K562 (cell line): ENCODE data around the gene TIGIT. TPM values are rescaled to one million over a fixed set of nuclear protein-coding genes. Genes with fewer than 3 reads are reported as not detected.

ENCODE experiments used
- ATAC-seq: fragments of 200-7000 bp; cut with Tn5 transposase; 3 replicates; pipeline ENCODE4 v1.9.1; 2020; ENCODE audit warnings: moderate library complexity
- BruUV-seq: library from RNA; stranded (reverse); fragments of 400-500 nt; replicated peaks from 2 replicates; lab custom pipeline; 2021; lab: Mats Ljungman, UMichigan
- CTCF ChIA-PET: fragments of 300-600 bp; formaldehyde crosslinking; extraction: SDS; loops from one replicate; lab custom pipeline; 2021; ENCODE audit warnings: low intra/inter-chr PET ratio; lab: Yijun Ruan, JAX
- POLR2A ChIA-PET: fragments of 300-600, 350-650 bp; sonication (Branson Sonifier 250); formaldehyde crosslinking; extraction: SDS; loops from one replicate; lab custom pipeline; 2021; ENCODE audit warnings: antibody characterized with exemption, inconsistent platforms; lab: Yijun Ruan, JAX
- DNase-seq, 4 experiments: peaks; one replicate each; pipeline versions ENCODE4 v3.0.0 to v3.0.0-alpha.2; 2011 to 2018; ENCODE audit warnings: low spot score in 3 of 4, mixed read lengths in 3 of 4; ENCODE audit errors: extremely low read depth in 1 of 4
- FAIRE-seq: peaks from 2 replicates; lab custom pipeline; 2011; peaks lifted over from hg19 to GRCh38; lab: Jason Lieb, UNC
- H2AFZ ChIP-seq: 2 replicates; pipeline ENCODE4 v1.6.0; 2011; ENCODE audit warnings: low read depth, low read length, control low read depth, inconsistent platforms
- H3K27ac ChIP-seq: fragments of 200-600 bp; 3 replicates; pipeline ENCODE4 v1.8.0; 2011; ENCODE audit warnings: low read depth, mild to moderate bottlenecking, control low read depth, inconsistent platforms, low read length, moderate library complexity, mixed read lengths; ENCODE audit errors: extremely low read depth
- H3K27me3 ChIP-seq, 2 experiments: fragments of 300-600 bp in 1 of 2; 2 replicates in 1 of 2; 3 replicates in 1 of 2; pipeline versions ENCODE4 v1.6.0 to v1.8.0; 2011; ENCODE audit warnings: inconsistent platforms in 2 of 2, low read length in 2 of 2, mild to moderate bottlenecking in 1 of 2, mixed read lengths in 1 of 2, moderate library complexity in 1 of 2; ENCODE audit not compliant: control insufficient read depth in 2 of 2, insufficient read depth in 2 of 2
- H3K36me3 ChIP-seq: fragments of 300-600 bp; 3 replicates; pipeline ENCODE4 v1.8.0; 2011; ENCODE audit warnings: mild to moderate bottlenecking, low read length, inconsistent platforms; ENCODE audit not compliant: control insufficient read depth, insufficient read depth
- H3K4me1 ChIP-seq, 2 experiments: fragments of 200-600 bp in 1 of 2; replicated peaks in 1 of 2; 2 replicates in 1 of 2; 3 replicates in 1 of 2; pipeline versions ENCODE4 v1.5.1 to v1.8.0; 2011; ENCODE audit warnings: inconsistent platforms in 2 of 2, low read length in 2 of 2, mild to moderate bottlenecking in 1 of 2, mixed read lengths in 1 of 2, moderate library complexity in 1 of 2; ENCODE audit not compliant: control insufficient read depth in 2 of 2, insufficient read depth in 2 of 2
- H3K4me2 ChIP-seq: 2 replicates; pipeline ENCODE4 v1.6.1; 2011; ENCODE audit warnings: low read length, control low read depth, inconsistent platforms, mixed read lengths; ENCODE audit not compliant: insufficient read depth
- H3K4me3 ChIP-seq: fragments of 200-600 bp; sonication (generic), shearing (Covaris generic); 2 replicates; pipeline ENCODE4 v1.5.1; 2016; ENCODE audit warnings: control low read depth, inconsistent platforms
- H3K79me2 ChIP-seq: fragments of 200-600 bp; 3 replicates; pipeline ENCODE4 v1.8.0; 2011; ENCODE audit warnings: low read length, inconsistent platforms; ENCODE audit not compliant: control insufficient read depth, insufficient read depth
- H3K9ac ChIP-seq, 2 experiments: 2 replicates each; pipeline versions ENCODE4 v1.6.0 to v1.6.1; 2011; ENCODE audit warnings: low read depth in 2 of 2, low read length in 2 of 2, control low read depth in 1 of 2, inconsistent platforms in 1 of 2, mild to moderate bottlenecking in 1 of 2, mixed read lengths in 1 of 2; ENCODE audit not compliant: insufficient read depth in 1 of 2
- H3K9me1 ChIP-seq: one replicate; pipeline ENCODE4 v1.6.0; 2011; ENCODE audit warnings: inconsistent platforms, mild to moderate bottlenecking, low read length, moderate library complexity; ENCODE audit not compliant: control insufficient read depth, insufficient read depth
- H3K9me3 ChIP-seq: replicated peaks from 2 replicates; pipeline ENCODE4 v1.5.1; 2011; ENCODE audit warnings: low read depth, low read length, inconsistent platforms; ENCODE audit not compliant: control insufficient read depth, insufficient read depth
- H4K20me1 ChIP-seq: replicated peaks from 2 replicates; pipeline ENCODE4 v1.6.1; 2011; ENCODE audit warnings: low read length, inconsistent platforms, mixed read lengths; ENCODE audit not compliant: control insufficient read depth, insufficient read depth
- BMI1 ChIP-seq: fragments of 150-350 bp; IDR thresholded peaks from 2 replicates; pipeline ENCODE4 v1.6.1; 2014; ENCODE audit warnings: low read length
- LCOR ChIP-seq: sonication (generic); formaldehyde crosslinking; IDR thresholded peaks from 2 replicates; pipeline ENCODE4 v1.8.0; 2022; ENCODE audit warnings: mild to moderate bottlenecking, missing genetic modification reagents
- MYNN ChIP-seq, 2 experiments: sonication (generic); formaldehyde crosslinking in 1 of 2; IDR thresholded peaks; 2 replicates each; pipeline versions ENCODE4 v1.5.0 to v1.6.1; 2016 to 2020; ENCODE audit warnings: antibody characterized with exemption in 1 of 2, missing genetic modification reagents in 1 of 2
- POU5F1 ChIP-seq: fragments of 150-350 bp; IDR thresholded peaks from 2 replicates; pipeline ENCODE4 v1.6.1; 2014; ENCODE audit warnings: borderline replicate concordance, low read length, low read depth, mild to moderate bottlenecking; ENCODE audit not compliant: partially characterized antibody
- SAFB2 ChIP-seq: fragments of 200-400 bp; formaldehyde crosslinking; IDR thresholded peaks from 2 replicates; pipeline ENCODE4 v1.6.1; 2018; ENCODE audit warnings: borderline replicate concordance, low read length, low read depth, moderate library complexity; ENCODE audit not compliant: severe bottlenecking
- SREBF2 ChIP-seq: sonication (generic); formaldehyde crosslinking; IDR thresholded peaks from 2 replicates; pipeline ENCODE4 v1.4.0; 2020; ENCODE audit warnings: mild to moderate bottlenecking, missing genetic modification reagents
- TEAD2 ChIP-seq: fragments of 450-650 bp; IDR thresholded peaks from 2 replicates; pipeline ENCODE4 v1.6.1; 2016; ENCODE audit warnings: missing genetic modification characterization, control low read depth, missing compliant biosample characterization
- ZNF197 ChIP-seq: fragments of 200-800 bp; sonication (Bioruptor generic); IDR thresholded peaks from 2 replicates; pipeline ENCODE4 v1.6.1; 2016; ENCODE audit warnings: low read depth, missing genetic modification characterization, missing compliant biosample characterization
- ZNF584 ChIP-seq: fragments of 200-800 bp; sonication (Bioruptor generic); IDR thresholded peaks from 2 replicates; pipeline ENCODE4 v1.6.1; 2016; ENCODE audit warnings: low read depth, mild to moderate bottlenecking, missing genetic modification characterization, missing compliant biosample characterization
- ZNF668 ChIP-seq: fragments of 250-450 bp; sonication (Bioruptor Pico); IDR thresholded peaks from 2 replicates; pipeline ENCODE4 v1.8.0; 2022; ENCODE audit warnings: mild to moderate bottlenecking, inconsistent platforms
- ZNF766 ChIP-seq: fragments of 200-800 bp; sonication (Bioruptor generic); conservative IDR thresholded peaks from 2 replicates; pipeline ENCODE4 v1.6.1; 2016; ENCODE audit warnings: missing genetic modification characterization, missing compliant biosample characterization
- in situ Hi-C: fragments of 300-500 bp; cut with MboI; formaldehyde crosslinking; loops from 4 replicates; pipeline ENCODE4 v1.15.0; 2018; ENCODE audit warnings: inconsistent platforms, mixed read lengths
- intact Hi-C: fragments of 100-400 bp; cut with micrococcal nuclease; formaldehyde crosslinking; loops from 2 replicates; pipeline ENCODE4 v1.14.2; 2022
- polyA plus RNA-seq, 8 experiments: library from polyadenylated mRNA; depleted of rRNA in 4 of 8; stranded (reverse) in 5 of 8; unstranded in 3 of 8; fragments of >200 nt; fragmentation: Nextera tagmentation in 2 of 8; fragmentation: Illumina TruSeq in 1 of 8; extraction: Ambion mirVana in 2 of 8; extraction: Trizol in 1 of 8; gene quantifications; 2 replicates each; pipeline versions ENCODE4 v1.2.1 to v1.2.3, GENCODE V29; 2011 to 2014; ENCODE audit warnings: inconsistent platforms in 1 of 8, missing spikeins in 1 of 8
- total RNA-seq, 7 experiments: library from RNA; depleted of rRNA in 6 of 7; stranded (reverse); fragments of >200 nt in 6 of 7; fragmentation: Illumina TruSeq in 2 of 7; extraction: Trizol in 2 of 7; gene quantifications; 2 replicates each; pipeline versions ENCODE4 v1.2.1 to v1.2.3, GENCODE V29; 2011 to 2021; ENCODE audit warnings: low replicate concordance in 1 of 7
- TF ChIP-seq, protein P1 (sequence below), 2 experiments: fragments of 150-350 bp in 1 of 2; IDR thresholded peaks; 2 replicates each; pipeline ENCODE4 v1.6.1; 2012 to 2016; ENCODE audit warnings: low read depth in 2 of 2, low read length in 2 of 2, mild to moderate bottlenecking in 1 of 2, moderate library complexity in 1 of 2
- TF ChIP-seq, protein P2 (sequence below): sonication (generic); formaldehyde crosslinking; IDR thresholded peaks from 2 replicates; pipeline ENCODE4 v1.8.1; 2023; ENCODE audit warnings: mild to moderate bottlenecking, missing genetic modification reagents
- TF ChIP-seq, protein P3 (sequence below): sonication (generic); formaldehyde crosslinking; IDR thresholded peaks from 2 replicates; pipeline ENCODE4 v1.8.1; 2023; ENCODE audit warnings: mild to moderate bottlenecking, missing genetic modification reagents

TIGIT gene
- total and polyA plus RNA-seq, 9 of the 15 experiments (the other 6 are each of a cell fraction or from before 2014, with no cell fraction given): 0.11 TPM; not detected in 8

DNA sequence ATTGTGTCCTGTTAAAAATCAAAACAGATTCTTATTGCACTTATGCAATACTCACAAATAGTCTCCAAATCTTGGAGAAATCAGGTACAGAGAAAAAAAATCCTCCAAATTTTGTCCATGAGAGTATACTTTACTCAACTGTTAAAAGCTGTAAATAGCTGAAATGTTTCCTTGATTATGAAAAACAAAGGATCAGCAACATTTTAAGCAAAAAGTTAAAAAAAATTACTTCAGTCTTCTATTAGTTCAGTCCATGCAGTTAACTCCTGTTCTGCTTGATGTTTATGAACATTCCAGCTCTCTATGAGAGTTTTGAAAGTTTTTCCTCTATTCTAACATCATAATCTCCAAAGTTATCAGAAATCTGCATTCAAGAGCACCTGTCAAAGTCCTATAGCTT is 33.7 kb upstream of the TIGIT start:
- POLR2A ChIA-PET: no interaction called here
- CTCF ChIA-PET: no interaction called here
- no peak overlapping the region for H2AFZ ChIP-seq
- H3K4me3 ChIP-seq: no peak overlapping the region
- H4K20me1 ChIP-seq: no peaks in the 10 kb centered on the region
- H3K4me1 ChIP-seq: no peaks in the 10 kb centered on the region
- no peaks in the 10 kb centered on the region for H3K79me2 ChIP-seq
- TF ChIP-seq TEAD2 (tag): no peak
- no peak for TF ChIP-seq ZNF584
- no peak for TF ChIP-seq ZNF668 (CRISPR knock-in tag)
- no peak for TF ChIP-seq SREBF2
- TF ChIP-seq ZNF766 (CRISPR knock-in tag): no peak
- TF ChIP-seq POU5F1: no peak
- TF ChIP-seq LCOR: no peak
- no peak for TF ChIP-seq MYNN (IDR thresholded peaks at IDR 0.05)
- TF ChIP-seq MYNN (CRISPR knock-in tag; IDR thresholded peaks at IDR 0.05): no peak
- TF ChIP-seq, protein P1, sequence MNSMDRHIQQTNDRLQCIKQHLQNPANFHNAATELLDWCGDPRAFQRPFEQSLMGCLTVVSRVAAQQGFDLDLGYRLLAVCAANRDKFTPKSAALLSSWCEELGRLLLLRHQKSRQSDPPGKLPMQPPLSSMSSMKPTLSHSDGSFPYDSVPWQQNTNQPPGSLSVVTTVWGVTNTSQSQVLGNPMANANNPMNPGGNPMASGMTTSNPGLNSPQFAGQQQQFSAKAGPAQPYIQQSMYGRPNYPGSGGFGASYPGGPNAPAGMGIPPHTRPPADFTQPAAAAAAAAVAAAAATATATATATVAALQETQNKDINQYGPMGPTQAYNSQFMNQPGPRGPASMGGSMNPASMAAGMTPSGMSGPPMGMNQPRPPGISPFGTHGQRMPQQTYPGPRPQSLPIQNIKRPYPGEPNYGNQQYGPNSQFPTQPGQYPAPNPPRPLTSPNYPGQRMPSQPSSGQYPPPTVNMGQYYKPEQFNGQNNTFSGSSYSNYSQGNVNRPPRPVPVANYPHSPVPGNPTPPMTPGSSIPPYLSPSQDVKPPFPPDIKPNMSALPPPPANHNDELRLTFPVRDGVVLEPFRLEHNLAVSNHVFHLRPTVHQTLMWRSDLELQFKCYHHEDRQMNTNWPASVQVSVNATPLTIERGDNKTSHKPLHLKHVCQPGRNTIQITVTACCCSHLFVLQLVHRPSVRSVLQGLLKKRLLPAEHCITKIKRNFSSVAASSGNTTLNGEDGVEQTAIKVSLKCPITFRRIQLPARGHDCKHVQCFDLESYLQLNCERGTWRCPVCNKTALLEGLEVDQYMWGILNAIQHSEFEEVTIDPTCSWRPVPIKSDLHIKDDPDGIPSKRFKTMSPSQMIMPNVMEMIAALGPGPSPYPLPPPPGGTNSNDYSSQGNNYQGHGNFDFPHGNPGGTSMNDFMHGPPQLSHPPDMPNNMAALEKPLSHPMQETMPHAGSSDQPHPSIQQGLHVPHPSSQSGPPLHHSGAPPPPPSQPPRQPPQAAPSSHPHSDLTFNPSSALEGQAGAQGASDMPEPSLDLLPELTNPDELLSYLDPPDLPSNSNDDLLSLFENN (IDR thresholded peaks at IDR 0.05; ENCODE audit: low read depth in 2 of 2, low read length in 2 of 2): no peak
- TF ChIP-seq ZNF197 (CRISPR knock-in tag): no peak
- TF ChIP-seq SAFB2: no peak
- no peak for TF ChIP-seq BMI1
- TF ChIP-seq, protein P2, sequence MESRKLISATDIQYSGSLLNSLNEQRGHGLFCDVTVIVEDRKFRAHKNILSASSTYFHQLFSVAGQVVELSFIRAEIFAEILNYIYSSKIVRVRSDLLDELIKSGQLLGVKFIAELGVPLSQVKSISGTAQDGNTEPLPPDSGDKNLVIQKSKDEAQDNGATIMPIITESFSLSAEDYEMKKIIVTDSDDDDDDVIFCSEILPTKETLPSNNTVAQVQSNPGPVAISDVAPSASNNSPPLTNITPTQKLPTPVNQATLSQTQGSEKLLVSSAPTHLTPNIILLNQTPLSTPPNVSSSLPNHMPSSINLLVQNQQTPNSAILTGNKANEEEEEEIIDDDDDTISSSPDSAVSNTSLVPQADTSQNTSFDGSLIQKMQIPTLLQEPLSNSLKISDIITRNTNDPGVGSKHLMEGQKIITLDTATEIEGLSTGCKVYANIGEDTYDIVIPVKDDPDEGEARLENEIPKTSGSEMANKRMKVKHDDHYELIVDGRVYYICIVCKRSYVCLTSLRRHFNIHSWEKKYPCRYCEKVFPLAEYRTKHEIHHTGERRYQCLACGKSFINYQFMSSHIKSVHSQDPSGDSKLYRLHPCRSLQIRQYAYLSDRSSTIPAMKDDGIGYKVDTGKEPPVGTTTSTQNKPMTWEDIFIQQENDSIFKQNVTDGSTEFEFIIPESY (CRISPR knock-in tag): no peak
- TF ChIP-seq, protein P3, sequence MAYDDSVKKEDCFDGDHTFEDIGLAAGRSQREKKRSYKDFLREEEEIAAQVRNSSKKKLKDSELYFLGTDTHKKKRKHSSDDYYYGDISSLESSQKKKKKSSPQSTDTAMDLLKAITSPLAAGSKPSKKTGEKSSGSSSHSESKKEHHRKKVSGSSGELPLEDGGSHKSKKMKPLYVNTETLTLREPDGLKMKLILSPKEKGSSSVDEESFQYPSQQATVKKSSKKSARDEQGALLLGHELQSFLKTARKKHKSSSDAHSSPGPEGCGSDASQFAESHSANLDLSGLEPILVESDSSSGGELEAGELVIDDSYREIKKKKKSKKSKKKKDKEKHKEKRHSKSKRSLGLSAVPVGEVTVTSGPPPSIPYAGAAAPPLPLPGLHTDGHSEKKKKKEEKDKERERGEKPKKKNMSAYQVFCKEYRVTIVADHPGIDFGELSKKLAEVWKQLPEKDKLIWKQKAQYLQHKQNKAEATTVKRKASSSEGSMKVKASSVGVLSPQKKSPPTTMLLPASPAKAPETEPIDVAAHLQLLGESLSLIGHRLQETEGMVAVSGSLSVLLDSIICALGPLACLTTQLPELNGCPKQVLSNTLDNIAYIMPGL (CRISPR knock-in tag): no peak
- ATAC-seq (no peak), DNase-seq (no peak), FAIRE-seq (no peak)
- intact Hi-C loops: no loop called here
- H3K27ac ChIP-seq: no peak overlapping the region
- H3K9me1 ChIP-seq: no peaks in the 10 kb centered on the region
- no peak overlapping the region for H3K9ac ChIP-seq
- in situ Hi-C loops: no loop called here
- H3K27me3 ChIP-seq: no peaks in the 10 kb centered on the region
- BruUV-seq: no TSS peak
- H3K4me2 ChIP-seq: no peak overlapping the region
- no peaks in the 10 kb centered on the region for H3K9me3 ChIP-seq
- no peaks in the 10 kb centered on the region for H3K36me3 ChIP-seq
